SK-N-SH (cell line): ENCODE data around the gene REXO5. TPM values are rescaled to one million over a fixed set of nuclear protein-coding genes. Genes with fewer than 3 reads are reported as not detected.

Experiments used
- CTCF ChIA-PET: fragments of 300-600, 350-600 bp; formaldehyde crosslinking; extraction: SDS; loops from one replicate; lab custom pipeline; 2021; lab: Yijun Ruan, JAX
- POLR2A ChIA-PET: fragments of 350-600 bp; sonication (Branson Sonifier 250); formaldehyde crosslinking; extraction: SDS; loops from one replicate; lab custom pipeline; 2020; ENCODE audit warnings: antibody characterized with exemption, inconsistent platforms; lab: Yijun Ruan, JAX
- DNase-seq: peaks from one replicate; pipeline ENCODE4 v3.0.0; 2012
- H2AFZ ChIP-seq: fragments of 200-600 bp; sonication (generic); 2 replicates; pipeline ENCODE4 v1.8.1; 2016; ENCODE audit warnings: antibody characterized with exemption, mild to moderate bottlenecking, low read depth
- H3F3A ChIP-seq: fragments of 200-600 bp; sonication (generic); replicated peaks from 2 replicates; pipeline ENCODE3; 2016; ENCODE audit warnings: antibody characterized with exemption, mild to moderate bottlenecking; ENCODE audit not compliant: insufficient read depth
- H3K27ac ChIP-seq, 2 experiments: fragments of 200-500 bp in 1 of 2; fragments of 200-600 bp in 1 of 2; sonication (Bioruptor generic) in 1 of 2; sonication (generic), shearing (Covaris generic) in 1 of 2; 2 replicates each; pipeline versions ENCODE4 v1.5.1 to v1.6.1; 2014 to 2016; ENCODE audit warnings: low read depth in 2 of 2, inconsistent platforms in 1 of 2, low read length in 1 of 2, mild to moderate bottlenecking in 1 of 2, mixed read lengths in 1 of 2
- H3K27me3 ChIP-seq: fragments of 200-600 bp; sonication (generic), shearing (Covaris generic); 2 replicates; pipeline ENCODE4 v1.6.1; 2016; ENCODE audit warnings: mixed run types; ENCODE audit not compliant: insufficient read depth
- H3K36me3 ChIP-seq, 2 experiments: fragments of 200-500 bp in 1 of 2; fragments of 200-600 bp in 1 of 2; sonication (Bioruptor generic) in 1 of 2; sonication (generic) in 1 of 2; replicated peaks in 1 of 2; 2 replicates each; pipeline versions ENCODE3 to v1.5.1; 2014 to 2016; ENCODE audit warnings: low read length in 1 of 2, mild to moderate bottlenecking in 1 of 2; ENCODE audit not compliant: insufficient read depth in 2 of 2, control insufficient read depth in 1 of 2
- H3K4me1 ChIP-seq, 2 experiments: fragments of 200-500 bp in 1 of 2; fragments of 200-600 bp in 1 of 2; sonication (Bioruptor generic) in 1 of 2; sonication (generic), shearing (Covaris generic) in 1 of 2; 2 replicates each; pipeline versions ENCODE4 v1.5.1 to v1.6.1; 2014 to 2016; ENCODE audit warnings: low read depth in 1 of 2, low read length in 1 of 2, mixed run types in 1 of 2; ENCODE audit not compliant: insufficient read depth in 2 of 2, control insufficient read depth in 1 of 2
- H3K4me2 ChIP-seq: fragments of 200-600 bp; sonication (generic), shearing (Covaris generic); 2 replicates; pipeline ENCODE4 v1.6.1; 2017; ENCODE audit warnings: mixed run types
- H3K4me3 ChIP-seq, 2 experiments: fragments of 200-500 bp in 1 of 2; fragments of 200-600 bp in 1 of 2; sonication (Bioruptor generic) in 1 of 2; sonication (generic), shearing (Covaris generic) in 1 of 2; 2 replicates each; pipeline versions ENCODE4 v1.5.1 to v1.8.1; 2014 to 2016; ENCODE audit warnings: low read depth in 2 of 2, inconsistent platforms in 1 of 2, low read length in 1 of 2, mild to moderate bottlenecking in 1 of 2, mixed read lengths in 1 of 2, moderate library complexity in 1 of 2
- H3K79me2 ChIP-seq: fragments of 200-600 bp; sonication (generic); 2 replicates; pipeline ENCODE4 v1.8.1; 2017; ENCODE audit warnings: mild to moderate bottlenecking; ENCODE audit not compliant: insufficient read depth
- H3K9ac ChIP-seq: fragments of 200-600 bp; sonication (generic); 2 replicates; pipeline ENCODE4 v1.6.1; 2017; ENCODE audit warnings: mixed run types
- H3K9me2 ChIP-seq: fragments of 200-600 bp; sonication (generic); 2 replicates; pipeline ENCODE4 v1.6.1; 2017; ENCODE audit warnings: mixed run types
- H3K9me3 ChIP-seq: fragments of 200-600 bp; sonication (generic); 2 replicates; pipeline ENCODE4 v1.6.1; 2017; ENCODE audit warnings: mixed run types, mild to moderate bottlenecking, moderate library complexity
- H4K20me1 ChIP-seq: fragments of 200-600 bp; sonication (generic); 2 replicates; pipeline ENCODE4 v1.6.1; 2017; ENCODE audit warnings: mild to moderate bottlenecking, mixed run types; ENCODE audit not compliant: insufficient read depth
- ELF1 ChIP-seq: IDR thresholded peaks from 2 replicates; pipeline ENCODE4 v1.4.0; 2012
- EP300 ChIP-seq, 2 experiments: IDR thresholded peaks; 2 replicates each; pipeline versions ENCODE4 v1.4.0 to v1.6.1; 2012; ENCODE audit warnings: borderline replicate concordance in 1 of 2, low read depth in 1 of 2, low read length in 1 of 2
- FOSL2 ChIP-seq: IDR thresholded peaks from 2 replicates; pipeline ENCODE4 v1.4.0; 2012; ENCODE audit warnings: low read depth, mild to moderate bottlenecking, moderate library complexity, borderline replicate concordance
- FOXM1 ChIP-seq: IDR thresholded peaks from 2 replicates; pipeline ENCODE4 v1.4.0; 2012; ENCODE audit warnings: low read depth, mild to moderate bottlenecking
- GABPA ChIP-seq: IDR thresholded peaks from 2 replicates; pipeline ENCODE4 v1.4.0; 2012; ENCODE audit warnings: low read depth, mild to moderate bottlenecking
- IRF3 ChIP-seq: fragments of 150-350 bp; IDR thresholded peaks from 2 replicates; pipeline ENCODE4 v1.6.1; 2016; ENCODE audit warnings: mild to moderate bottlenecking, low read depth, low read length
- JUND ChIP-seq: IDR thresholded peaks from 2 replicates; pipeline ENCODE4 v1.4.0; 2012
- MAX ChIP-seq: IDR thresholded peaks from 2 replicates; pipeline ENCODE4 v1.4.0; 2012; ENCODE audit warnings: low read depth
- MEF2A ChIP-seq: IDR thresholded peaks from 2 replicates; pipeline ENCODE4 v1.4.0; 2012; ENCODE audit warnings: low read depth, borderline replicate concordance
- PBX3 ChIP-seq: IDR thresholded peaks from 2 replicates; pipeline ENCODE4; 2012
- RAD21 ChIP-seq: IDR thresholded peaks from 2 replicates; pipeline ENCODE4 v1.6.1; 2012; ENCODE audit warnings: mild to moderate bottlenecking, low read length
- RCOR1 ChIP-seq: fragments of 150-350 bp; IDR thresholded peaks from 2 replicates; pipeline ENCODE4 v1.6.1; 2017; ENCODE audit warnings: antibody characterized with exemption, low read length
- RXRA ChIP-seq: IDR thresholded peaks from 2 replicates; pipeline ENCODE4 v1.4.0; 2012; ENCODE audit warnings: low read depth, mild to moderate bottlenecking, borderline replicate concordance
- SMC3 ChIP-seq: IDR thresholded peaks from 2 replicates; pipeline ENCODE4 v1.6.1; 2012; ENCODE audit warnings: low read depth, low read length, improper control_type of control experiment
- TAF1 ChIP-seq: IDR thresholded peaks from 2 replicates; pipeline ENCODE4 v1.6.1; 2012; ENCODE audit warnings: low read depth, mild to moderate bottlenecking, low read length, moderate library complexity, borderline replicate concordance
- TEAD4 ChIP-seq: IDR thresholded peaks from 2 replicates; pipeline ENCODE4 v1.4.0; 2012; ENCODE audit warnings: mild to moderate bottlenecking, borderline replicate concordance; ENCODE audit not compliant: insufficient read depth
- USF2 ChIP-seq: fragments of 150-350 bp; IDR thresholded peaks from 2 replicates; pipeline ENCODE4 v1.6.1; 2017; ENCODE audit warnings: antibody characterized with exemption, low read length, low read depth, borderline replicate concordance
- YY1 ChIP-seq: IDR thresholded peaks from 2 replicates; pipeline ENCODE4 v1.4.0; 2012; ENCODE audit warnings: low read depth, mild to moderate bottlenecking
- WGBS: methylation state at CpG from one replicate; pipeline ENCODE4 v1.1.6; 2017; ENCODE audit warnings: low lambda C conversion rate; 5-methylcytosine and 5-hydroxymethylcytosine counted together
- polyA plus RNA-seq, 3 experiments: library from polyadenylated mRNA; depleted of rRNA; stranded (reverse); fragments of >200 nt; gene quantifications; 2 replicates each; pipeline ENCODE4 v1.2.3, GENCODE V29; 2012

The REXO5 gene
- polyA plus RNA-seq, 1 of the 3 experiments (the other 2 are of a cell fraction) = 3.8 TPM

- WGBS = 91% methylated on average over 2 of the region's 2 CpGs
- no peaks in the 10 kb centered on the region for H3K27me3 ChIP-seq
- no peak overlapping the region for H3K4me2 ChIP-seq
- no peak overlapping the region for H3K4me3 ChIP-seq
- no peak overlapping the region for H2AFZ ChIP-seq
- H4K20me1 ChIP-seq = no peaks in the 10 kb centered on the region
- H3K4me1 ChIP-seq = no peaks in the 10 kb centered on the region; a peak in 2 of 4 replicates
- no peaks in the 10 kb centered on the region for H3K9me2 ChIP-seq
- H3F3A ChIP-seq = no peaks in the 10 kb centered on the region
- CTCF ChIA-PET = interaction anchor here (1.1 to 1.3 kb wide), 3 partner anchors 9 to 300 kb away, joined by 3 read pairs; no protein-coding TSS in a partner anchor
- no peak overlapping the region for H3K9ac ChIP-seq
- peaks cover 38 to 55% of the 10 kb centered on the region in 2 experiments for H3K36me3 ChIP-seq
- no peak overlapping the region for H3K27ac ChIP-seq
- TF ChIP-seq EP300 (IDR thresholded peaks at IDR 0.05; ENCODE audit: borderline replicate concordance in 1 of 2, low read depth in 1 of 2, low read length in 1 of 2) (no peak), YY1 (no peak)
- H3K79me2 ChIP-seq = peaks cover 11% of the 10 kb centered on the region; the same call in 1 of the 2 replicates
- no peak for DNase-seq
- no peaks in the 10 kb centered on the region for H3K9me3 ChIP-seq
- POLR2A ChIA-PET = no interaction called here
Observed at GRCh38 chr16:20857281-20857680, 51.0 kb downstream of the REXO5 start.

GRCh38 chr16:20859229-20859628 is 52.9 kb downstream of the REXO5 start:
- H3K27ac ChIP-seq = no peak overlapping the region
- H3K36me3 ChIP-seq = peaks cover 34 to 42% of the 10 kb centered on the region in 2 experiments
- no peak overlapping the region for H3K9ac ChIP-seq
- no peaks in the 10 kb centered on the region for H3K9me2 ChIP-seq
- H3K9me3 ChIP-seq = no peaks in the 10 kb centered on the region
- H4K20me1 ChIP-seq = no peaks in the 10 kb centered on the region
- POLR2A ChIA-PET = no interaction called here
- H3K4me3 ChIP-seq = no peak overlapping the region
- CTCF ChIA-PET = no interaction called here
- no peaks in the 10 kb centered on the region for H3K27me3 ChIP-seq
- DNase-seq = no peak
- no peak for TF ChIP-seq RCOR1
- no peak for TF ChIP-seq TAF1
- TF ChIP-seq TEAD4 = no peak
- TF ChIP-seq FOSL2 = no peak
- no peak for TF ChIP-seq GABPA
- no peak for TF ChIP-seq EP300 (IDR thresholded peaks at IDR 0.05; ENCODE audit: borderline replicate concordance in 1 of 2, low read depth in 1 of 2, low read length in 1 of 2)
- no peak for TF ChIP-seq IRF3
- TF ChIP-seq PBX3 = no peak
- TF ChIP-seq RXRA = no peak
- TF ChIP-seq MAX = no peak
- TF ChIP-seq JUND = no peak
- no peak for TF ChIP-seq SMC3
- TF ChIP-seq MEF2A = no peak
- no peak for TF ChIP-seq ELF1
- TF ChIP-seq USF2 = no peak
- TF ChIP-seq YY1 = no peak
- no peak for TF ChIP-seq FOXM1
- TF ChIP-seq RAD21 = no peak
- H2AFZ ChIP-seq = no peak overlapping the region
- H3K79me2 ChIP-seq = peaks cover 30% of the 10 kb centered on the region
- H3K4me2 ChIP-seq = no peak overlapping the region
- H3K4me1 ChIP-seq = no peaks in the 10 kb centered on the region
- no peaks in the 10 kb centered on the region for H3F3A ChIP-seq
- WGBS = 95% methylated on average over 3 of the region's 3 CpGs
